GM12873 (cell line): ENCODE results near the gene DGKG.

Source experiments
- CTCF ChIP-seq: IDR thresholded peaks from 2 replicates; pipeline ENCODE4 v1.5.1; 2012; ENCODE audit warnings: low read depth, mild to moderate bottlenecking, moderate library complexity, low read length, control low read depth; ENCODE audit not compliant: insufficient read depth; ENCODE audit errors: missing control alignments

Gene DGKG

GRCh38 chr3:186356152-186356551, 5.9 kb downstream of the DGKG start:
- no peak for TF ChIP-seq CTCF

DNA sequence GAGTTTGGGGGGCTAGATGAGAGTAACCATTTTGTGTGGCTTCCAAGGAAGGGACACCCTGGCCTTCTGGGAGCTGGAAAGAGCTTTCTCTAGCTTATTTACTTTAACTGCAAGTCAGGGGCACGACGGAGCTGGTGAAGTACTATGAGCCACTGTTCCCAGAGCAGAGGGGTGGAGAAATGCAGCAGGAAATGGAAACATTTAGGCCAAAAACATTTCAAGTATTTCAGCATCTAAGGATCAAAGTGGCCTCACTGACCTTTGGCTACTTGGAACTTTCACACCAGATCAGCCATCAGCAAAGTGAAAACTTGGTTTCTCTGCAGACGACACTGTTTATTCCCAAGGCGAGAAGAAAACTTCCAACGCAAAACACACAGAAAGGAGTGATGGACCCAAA, 7.9 kb downstream of the DGKG start:
- no peak for TF ChIP-seq CTCF

GRCh38 chr3:186352369-186352768, 9.7 kb downstream of the DGKG start:
- no peak for TF ChIP-seq CTCF

DNA sequence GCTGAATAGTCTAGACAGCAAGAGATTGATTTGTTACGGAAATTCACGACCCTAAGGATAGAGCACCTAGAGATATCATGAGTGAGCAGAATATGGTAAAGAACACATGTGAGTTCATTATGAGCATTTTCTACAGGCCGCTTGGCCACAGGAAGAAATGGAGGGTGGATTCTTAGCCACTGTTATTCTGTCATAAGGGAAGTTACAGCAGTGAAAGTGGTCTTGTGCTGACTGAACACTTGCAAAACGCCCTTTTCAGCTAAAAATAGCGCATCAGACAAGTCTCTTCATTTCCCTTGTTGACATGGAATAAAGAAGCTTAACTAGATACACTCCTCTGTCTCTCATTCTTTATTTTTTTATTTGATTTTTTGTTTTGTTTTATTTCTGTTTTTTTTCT, 19.8 kb downstream of the DGKG start:
- no peak for TF ChIP-seq CTCF

GRCh38 chr3:186340204-186340603, 21.8 kb downstream of the DGKG start:
- no peak for TF ChIP-seq CTCF

- TF ChIP-seq CTCF, result no peak
These were observed 22.7 kb downstream of the DGKG start for GRCh38 chr3:186339180-186339918.

DNA sequence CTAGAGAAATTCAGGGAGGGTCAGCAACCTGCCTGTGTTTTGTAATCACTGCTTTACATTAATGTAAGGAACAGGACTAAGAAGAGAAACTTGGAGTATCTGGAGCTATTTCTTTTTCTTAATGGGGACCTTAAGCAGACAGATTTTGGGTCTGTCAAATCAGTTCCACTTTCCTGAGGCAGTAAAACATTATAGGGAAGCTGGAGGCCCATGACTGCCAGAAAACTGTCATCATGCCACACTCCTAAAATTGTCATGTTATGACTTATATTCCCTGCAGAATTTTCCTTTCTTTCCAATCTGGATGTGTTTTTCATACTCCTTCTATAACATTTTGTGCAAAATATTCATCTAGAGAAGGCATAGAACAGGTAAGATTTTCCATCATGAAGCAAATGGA, 28.8 kb downstream of the DGKG start:
- TF ChIP-seq CTCF, result no peak
